HG02610 (cell line): Measurements from ENCODE around the gene MSGN1.

Experiments
- ATAC-seq: cut with Tn5 transposase; IDR thresholded peaks from one replicate; pipeline ENCODE4 v1.9.1; 2021; ENCODE audit warnings: mild to moderate bottlenecking, moderate library complexity; ENCODE audit not compliant: unreplicated experiment

Gene MSGN1

DNA sequence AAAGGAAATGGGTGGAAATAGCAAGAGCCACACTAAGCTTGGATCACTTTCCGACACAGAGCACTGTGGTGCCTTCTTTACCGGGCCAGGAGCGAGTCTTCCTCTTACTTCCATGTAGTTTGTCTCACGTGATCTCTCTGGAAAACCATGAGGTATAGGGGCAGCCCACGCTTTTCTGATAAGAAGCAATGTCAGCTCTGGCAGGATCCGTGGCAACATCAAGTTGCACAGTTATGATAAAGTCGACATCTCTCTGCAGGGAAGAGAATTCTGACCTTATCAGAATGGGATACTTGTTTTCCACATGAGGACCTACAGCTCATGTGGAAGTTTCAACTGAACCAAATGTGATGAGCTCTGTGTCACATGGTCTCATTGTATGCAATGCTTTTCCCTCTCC, 29.5 kb downstream of the MSGN1 start:
- no peak for ATAC-seq

DNA sequence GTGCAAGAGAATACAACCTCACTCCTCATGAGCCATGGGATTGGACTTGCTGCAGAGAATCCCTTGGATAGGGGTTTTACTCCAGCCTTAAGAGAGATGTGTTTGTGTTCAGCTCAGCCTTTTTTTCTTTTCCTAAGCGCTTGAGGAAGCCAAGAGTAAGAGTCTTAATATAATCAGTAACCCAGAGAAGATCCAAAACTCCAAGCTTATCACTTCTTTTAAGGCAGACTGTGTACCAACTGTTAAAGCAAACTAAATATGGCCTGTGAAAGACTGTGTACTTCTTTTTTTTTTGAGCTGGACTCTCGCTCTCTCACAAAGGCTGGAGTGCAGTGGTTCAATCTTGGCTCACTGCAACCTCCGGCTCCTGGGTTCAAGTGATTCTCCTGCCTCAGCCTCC, 30.4 kb downstream of the MSGN1 start:
- ATAC-seq, result no peak

DNA sequence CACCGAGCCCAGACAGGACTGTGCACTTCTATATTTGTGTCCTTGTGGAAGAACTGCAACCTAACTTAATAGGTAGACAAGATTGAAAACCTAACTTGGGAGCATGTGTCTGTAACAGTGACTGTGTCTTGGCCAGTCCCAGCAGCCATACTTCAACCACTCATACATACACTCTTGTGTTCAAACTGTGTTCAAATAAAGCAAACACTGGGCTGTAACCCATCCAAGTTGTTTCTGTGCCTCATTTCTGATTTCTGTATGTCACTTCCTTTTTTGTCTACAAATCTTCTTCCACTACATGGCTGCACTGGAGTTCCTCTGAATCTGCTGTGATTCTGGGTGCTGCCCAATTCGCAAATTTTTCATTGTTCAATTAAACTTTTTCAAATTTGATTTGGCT, 31.0 kb downstream of the MSGN1 start:
- no peak for ATAC-seq

DNA sequence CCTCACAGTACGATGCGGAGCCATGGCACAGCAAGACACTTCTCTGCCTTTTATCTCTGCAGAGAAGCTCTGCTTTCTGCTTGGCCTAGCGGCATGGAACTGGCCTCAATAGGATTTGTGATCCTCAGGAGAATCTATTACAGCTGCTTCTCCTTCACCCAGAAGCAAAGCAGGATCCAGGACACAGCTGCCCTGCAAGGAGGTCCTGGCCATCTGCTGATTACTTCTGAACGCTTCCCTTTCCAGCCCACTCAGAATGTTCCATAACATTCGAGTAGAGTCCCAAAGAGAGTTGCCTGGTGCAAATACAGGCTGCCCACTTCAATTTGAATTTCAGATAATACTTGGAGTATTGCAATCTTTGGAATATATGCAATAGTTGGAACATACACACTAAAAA, 33.0 kb downstream of the MSGN1 start:
- no peak for ATAC-seq

DNA sequence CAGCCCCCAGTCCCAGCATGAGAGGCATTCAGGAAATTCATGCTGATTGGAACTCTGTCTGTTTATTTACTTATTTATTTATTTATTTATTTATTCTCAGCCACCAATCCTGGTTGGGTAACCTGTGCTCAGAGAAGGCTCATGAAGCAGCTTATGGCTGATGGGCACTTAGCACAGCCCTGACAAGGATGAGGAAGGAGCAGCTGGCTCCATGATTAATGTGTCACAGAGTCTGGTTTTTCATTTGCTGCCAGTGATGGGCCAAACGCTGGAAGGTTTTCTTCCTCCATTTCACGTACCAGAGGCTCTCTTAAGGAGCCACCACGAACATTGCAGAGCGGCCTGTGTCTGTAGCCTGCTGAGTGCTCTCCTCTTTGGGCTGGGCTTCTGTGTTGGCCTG, 33.9 kb downstream of the MSGN1 start:
- ATAC-seq, result no peak

DNA sequence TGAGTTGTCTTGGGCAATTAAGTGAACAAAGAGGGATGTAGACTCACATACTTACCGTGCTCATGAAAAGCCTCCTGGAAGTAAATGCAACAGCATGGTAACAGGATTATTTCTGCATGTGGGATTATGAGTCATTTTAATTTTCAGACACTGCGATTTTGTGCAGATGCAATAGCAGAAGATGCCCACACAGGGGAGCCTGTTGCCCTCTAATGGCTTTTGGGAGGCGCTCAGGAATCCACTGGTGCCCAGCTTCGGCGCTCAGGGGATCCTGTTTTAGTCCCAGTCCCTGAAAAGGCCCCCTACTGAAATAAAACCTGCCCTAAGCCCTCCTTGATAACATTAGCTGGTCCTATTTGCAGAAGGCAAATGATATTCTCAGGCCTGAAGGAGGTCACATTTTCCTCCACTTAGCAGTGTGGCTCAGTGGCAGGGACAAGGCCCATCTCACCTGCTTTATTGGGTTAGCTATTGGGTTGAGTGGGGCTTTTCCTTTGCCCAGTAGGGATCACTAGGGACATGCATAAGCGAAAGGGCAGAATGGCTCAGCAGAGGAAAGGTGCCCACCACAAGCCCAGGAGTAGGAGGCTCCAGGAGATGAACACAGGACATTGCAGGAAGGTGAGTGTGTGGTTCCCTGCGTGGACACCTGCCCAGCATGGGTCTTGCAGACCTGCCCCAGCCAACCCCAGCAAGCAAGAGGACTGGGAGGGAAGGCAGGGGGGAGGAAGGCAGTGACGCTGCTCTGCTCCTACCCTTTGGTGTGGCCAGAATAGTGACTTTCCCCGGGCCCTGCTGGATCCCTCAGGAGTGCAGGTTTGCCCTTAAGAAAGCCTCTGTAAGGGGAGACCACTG, 35.7 kb downstream of the MSGN1 start:
- peak; percentile 86 for ATAC-seq

DNA sequence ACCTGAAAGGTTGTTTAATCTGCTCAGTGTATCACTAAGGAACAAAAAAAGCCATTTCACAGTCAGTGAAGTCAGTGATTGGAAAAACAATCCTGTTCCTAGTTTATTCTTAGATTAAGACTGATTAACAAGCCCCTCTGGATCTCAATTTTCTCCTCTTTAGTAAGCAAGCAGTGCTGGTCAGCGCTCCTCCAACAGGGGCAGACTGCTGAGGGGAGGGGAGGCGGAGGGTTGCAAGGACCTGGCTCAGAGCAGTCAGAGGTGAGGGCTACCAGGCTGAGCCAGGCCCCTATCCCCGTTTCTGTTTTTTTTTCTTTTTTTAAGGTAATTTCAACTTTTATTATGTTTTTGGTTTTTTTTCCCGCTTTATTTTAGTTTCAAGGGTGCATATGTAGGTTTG, 37.5 kb downstream of the MSGN1 start:
- ATAC-seq, result no peak

DNA sequence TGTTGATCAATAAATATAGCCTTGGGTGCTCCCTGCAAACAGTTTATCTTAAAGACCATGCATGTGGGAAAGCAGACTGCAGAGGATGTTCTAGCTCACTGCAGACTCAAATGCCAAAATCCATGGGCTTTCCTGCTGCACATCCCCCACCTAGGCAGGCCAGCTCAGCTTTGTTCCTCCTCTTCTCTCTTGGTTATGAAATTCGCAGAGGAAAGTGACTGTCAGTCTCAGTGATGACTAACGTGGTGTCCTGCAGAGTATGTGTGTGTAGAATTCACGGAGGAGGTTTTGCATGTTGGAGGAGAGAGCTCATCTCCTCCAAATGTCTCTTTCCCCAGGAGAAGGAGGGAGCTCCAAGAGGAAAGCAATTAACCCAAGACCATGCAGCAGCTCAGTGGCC, 40.8 kb downstream of the MSGN1 start:
- ATAC-seq, result no peak

DNA sequence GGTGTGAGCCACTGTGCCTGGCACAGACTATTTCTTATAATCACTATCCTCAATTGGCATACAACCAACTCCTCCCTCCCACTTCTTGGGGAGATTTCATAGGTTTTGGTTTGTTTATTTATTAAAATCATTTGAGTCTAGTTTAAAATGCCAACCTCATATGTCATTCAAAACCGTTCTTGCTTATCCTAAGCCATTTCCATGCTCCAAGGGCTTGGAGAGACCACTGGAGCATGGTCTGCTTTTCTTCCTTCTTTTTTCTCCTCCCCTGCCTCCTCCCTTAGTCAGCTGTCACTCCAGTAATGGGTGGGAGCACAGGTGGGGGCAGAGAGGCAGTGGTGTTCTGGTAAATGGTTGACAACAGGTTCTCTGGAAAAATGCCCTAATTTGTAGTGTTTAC, 41.8 kb downstream of the MSGN1 start:
- ATAC-seq, result no peak

DNA sequence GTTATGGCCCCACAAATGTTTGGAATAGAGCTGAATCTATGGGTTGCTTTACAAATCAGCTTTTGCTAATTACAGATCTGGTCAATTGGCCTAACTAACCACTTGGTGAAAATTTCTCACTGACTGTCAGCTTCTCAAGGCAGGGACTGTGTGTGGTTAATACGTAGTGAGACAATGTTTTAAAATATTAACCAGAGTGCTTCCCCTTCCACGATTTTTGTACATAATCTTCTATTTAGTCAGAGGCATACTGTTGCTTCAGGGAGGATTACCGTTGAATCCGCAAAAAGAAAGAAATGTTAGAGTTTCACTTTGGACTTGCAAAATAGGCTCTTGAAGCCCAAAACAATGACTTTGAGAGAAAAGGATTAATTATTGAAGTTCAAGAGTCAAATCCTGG, 47.3 kb downstream of the MSGN1 start:
- no peak for ATAC-seq

DNA sequence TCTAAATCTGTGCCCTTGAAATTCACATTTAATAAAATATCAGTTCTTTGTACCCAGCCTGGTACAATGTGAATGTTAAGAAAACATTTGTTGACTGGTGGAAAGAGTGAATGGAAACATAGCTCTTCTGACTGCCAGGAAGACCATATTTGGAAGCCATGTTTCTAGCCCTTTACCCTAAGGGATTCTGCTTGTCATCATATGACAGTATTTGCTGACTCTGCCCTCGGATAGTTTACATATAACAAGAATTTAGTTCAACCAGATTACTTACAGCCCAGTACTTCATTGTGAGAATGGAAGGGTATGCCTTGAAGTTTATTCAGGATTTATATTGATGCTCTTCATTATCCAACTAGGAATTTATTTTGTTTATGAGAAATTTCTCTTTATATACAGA, 48.4 kb downstream of the MSGN1 start:
- ATAC-seq, result no peak

DNA sequence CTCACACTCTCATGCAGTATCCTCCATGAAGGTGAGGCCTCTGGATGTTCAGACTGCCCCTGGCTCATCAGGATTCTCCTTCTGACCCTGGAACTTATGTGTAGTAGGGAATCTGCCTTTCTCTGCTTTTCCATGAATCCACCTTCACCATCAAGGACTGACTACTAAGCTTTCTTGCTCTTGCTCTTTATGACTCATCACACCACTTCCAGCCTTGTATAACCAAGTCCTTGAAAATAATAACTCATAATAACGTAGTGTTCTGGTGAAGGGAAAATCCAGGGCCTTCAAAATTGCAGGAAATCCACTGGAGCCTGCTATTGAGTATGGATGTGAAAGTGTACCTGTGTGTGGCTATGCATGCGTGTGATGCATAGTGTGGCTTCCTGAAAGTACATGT, 50.9 kb downstream of the MSGN1 start:
- no peak for ATAC-seq
